SK-N-SH (cell line): ENCODE results near the gene FTCD.

Experiments used
- CHD2 ChIP-seq: fragments of 150-350 bp; IDR thresholded peaks from 2 replicates; pipeline ENCODE4 v1.6.1; 2018; ENCODE audit warnings: low read length; ENCODE audit not compliant: partially characterized antibody
- CTCF ChIP-seq: fragments of 200-600 bp; sonication (generic); IDR thresholded peaks from 2 replicates; pipeline ENCODE4 v1.6.1; 2017; ENCODE audit warnings: antibody characterized with exemption, mild to moderate bottlenecking, moderate library complexity
- MAX ChIP-seq: IDR thresholded peaks from 2 replicates; pipeline ENCODE4 v1.4.0; 2012; ENCODE audit warnings: low read depth
- RAD21 ChIP-seq: IDR thresholded peaks from 2 replicates; pipeline ENCODE4 v1.6.1; 2012; ENCODE audit warnings: mild to moderate bottlenecking, low read length
- SMC3 ChIP-seq: IDR thresholded peaks from 2 replicates; pipeline ENCODE4 v1.6.1; 2012; ENCODE audit warnings: low read depth, low read length, improper control_type of control experiment
- TAF1 ChIP-seq: IDR thresholded peaks from 2 replicates; pipeline ENCODE4 v1.6.1; 2012; ENCODE audit warnings: low read depth, mild to moderate bottlenecking, low read length, moderate library complexity, borderline replicate concordance
- TEAD4 ChIP-seq: IDR thresholded peaks from 2 replicates; pipeline ENCODE4 v1.4.0; 2012; ENCODE audit warnings: mild to moderate bottlenecking, borderline replicate concordance; ENCODE audit not compliant: insufficient read depth
- USF1 ChIP-seq: IDR thresholded peaks from 2 replicates; pipeline ENCODE4 v1.4.0; 2012; ENCODE audit warnings: low read depth, borderline replicate concordance
- USF2 ChIP-seq: fragments of 150-350 bp; IDR thresholded peaks from 2 replicates; pipeline ENCODE4 v1.6.1; 2017; ENCODE audit warnings: antibody characterized with exemption, low read length, low read depth, borderline replicate concordance

GRCh38 chr21:46184625-46185555 lies 29.5 kb upstream of the FTCD start:
- TF ChIP-seq SMC3 (no peak), TAF1 (no peak), CHD2 (no peak), USF2 (no peak), USF1 (no peak), CTCF (no peak), RAD21 (no peak), TEAD4 (no peak), MAX (no peak)
